Mammary epithelial cell (primary cell): ENCODE data around the gene ANKIB1.

Experiments used
- EZH2 ChIP-seq: IDR thresholded peaks from 2 replicates; pipeline ENCODE4 v1.6.1; 2012; ENCODE audit warnings: low read length, inconsistent platforms, borderline replicate concordance
- TF ChIP-seq, protein P1 (sequence below), 2 donors: IDR thresholded peaks in 1 of 2; conservative IDR thresholded peaks in 1 of 2; 2 replicates each; pipeline ENCODE4 v1.5.1; 2011 to 2012; ENCODE audit warnings: inconsistent platforms in 2 of 2, low read length in 2 of 2, mild to moderate bottlenecking in 2 of 2, control low read depth in 1 of 2, low read depth in 1 of 2; ENCODE audit not compliant: insufficient read depth in 1 of 2; ENCODE audit errors: extremely low read depth in 1 of 2

GRCh38 chr7:92368741-92369140, 123.0 kb downstream of the ANKIB1 start:
- TF ChIP-seq, protein P1, sequence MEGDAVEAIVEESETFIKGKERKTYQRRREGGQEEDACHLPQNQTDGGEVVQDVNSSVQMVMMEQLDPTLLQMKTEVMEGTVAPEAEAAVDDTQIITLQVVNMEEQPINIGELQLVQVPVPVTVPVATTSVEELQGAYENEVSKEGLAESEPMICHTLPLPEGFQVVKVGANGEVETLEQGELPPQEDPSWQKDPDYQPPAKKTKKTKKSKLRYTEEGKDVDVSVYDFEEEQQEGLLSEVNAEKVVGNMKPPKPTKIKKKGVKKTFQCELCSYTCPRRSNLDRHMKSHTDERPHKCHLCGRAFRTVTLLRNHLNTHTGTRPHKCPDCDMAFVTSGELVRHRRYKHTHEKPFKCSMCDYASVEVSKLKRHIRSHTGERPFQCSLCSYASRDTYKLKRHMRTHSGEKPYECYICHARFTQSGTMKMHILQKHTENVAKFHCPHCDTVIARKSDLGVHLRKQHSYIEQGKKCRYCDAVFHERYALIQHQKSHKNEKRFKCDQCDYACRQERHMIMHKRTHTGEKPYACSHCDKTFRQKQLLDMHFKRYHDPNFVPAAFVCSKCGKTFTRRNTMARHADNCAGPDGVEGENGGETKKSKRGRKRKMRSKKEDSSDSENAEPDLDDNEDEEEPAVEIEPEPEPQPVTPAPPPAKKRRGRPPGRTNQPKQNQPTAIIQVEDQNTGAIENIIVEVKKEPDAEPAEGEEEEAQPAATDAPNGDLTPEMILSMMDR (conservative IDR thresholded peaks at IDR 0.05 in 1 of 2, IDR thresholded peaks at IDR 0.05 in 1 of 2; ENCODE audit: extremely low read depth in 1 of 2, insufficient read depth in 1 of 2, low read depth in 1 of 2, low read length in 2 of 2) = no peak
- no peak for TF ChIP-seq EZH2
